HL-60 (cell line): ENCODE measurements around the gene DBR1.

ENCODE experiments used
- DNase-seq, 2 experiments: peaks; one replicate each; pipeline ENCODE4 v3.0.0-alpha.2; 2010 to 2020; ENCODE audit warnings: low read depth in 1 of 2, low spot score in 1 of 2
- H3K27ac ChIP-seq: fragments of 250-450 bp; sonication (Bioruptor Pico); replicated peaks from 2 replicates; pipeline ENCODE4 v1.5.1; 2020; ENCODE audit warnings: mild to moderate bottlenecking, moderate library complexity
- H3K27me3 ChIP-seq: fragments of 250-450 bp; sonication (Bioruptor Pico); 2 replicates; pipeline ENCODE4 v1.5.1; 2021; ENCODE audit warnings: mild to moderate bottlenecking, moderate library complexity; ENCODE audit not compliant: insufficient read depth, poor library complexity, severe bottlenecking
- H3K4me3 ChIP-seq: replicated peaks from 2 replicates; pipeline ENCODE4 v1.5.1; 2011; ENCODE audit warnings: mild to moderate bottlenecking, control low read depth, low read length; ENCODE audit not compliant: insufficient read depth
- CTCF ChIP-seq: IDR thresholded peaks from one replicate; pipeline ENCODE4 v1.5.1; 2011; ENCODE audit warnings: low read length, control low read depth, inconsistent platforms; ENCODE audit not compliant: insufficient read depth
- GABPA ChIP-seq: IDR thresholded peaks from 2 replicates; pipeline ENCODE4 v1.6.1; 2012; ENCODE audit warnings: low read depth
- POLR2AphosphoS5 ChIP-seq: IDR thresholded peaks from 2 replicates; pipeline ENCODE4 v1.6.1; 2012; ENCODE audit warnings: low read depth
- REST ChIP-seq: IDR thresholded peaks from 2 replicates; pipeline ENCODE4 v1.6.1; 2012; ENCODE audit warnings: low read depth; ENCODE audit not compliant: insufficient replicate concordance
- SPI1 ChIP-seq: IDR thresholded peaks from 2 replicates; pipeline ENCODE4 v1.6.1; 2012; ENCODE audit warnings: low read depth, mild to moderate bottlenecking, borderline replicate concordance

DBR1 gene

GRCh38 chr3:138203938-138204337 lies 29.2 kb upstream of the DBR1 start:
- no peak for DNase-seq
- TF ChIP-seq REST (no peak), CTCF (no peak), SPI1 (no peak), POLR2AphosphoS5 (no peak), GABPA (no peak)
- H3K27me3 ChIP-seq: no peaks in the 10 kb centered on the region
- no peak overlapping the region for H3K27ac ChIP-seq
- no peak overlapping the region for H3K4me3 ChIP-seq

GRCh38 chr3:138202945-138203701 lies 28.4 kb upstream of the DBR1 start:
- TF ChIP-seq SPI1 (no peak), POLR2AphosphoS5 (no peak), CTCF (no peak), GABPA (no peak), REST (no peak)
- H3K4me3 ChIP-seq: no peak overlapping the region
- H3K27me3 ChIP-seq: no peaks in the 10 kb centered on the region
- H3K27ac ChIP-seq: no peak overlapping the region
- no peak for DNase-seq

- no peak overlapping the region for H3K4me3 ChIP-seq
- no peak for DNase-seq
- no peak for TF ChIP-seq GABPA
- no peak for TF ChIP-seq POLR2AphosphoS5
- no peak for TF ChIP-seq CTCF
- TF ChIP-seq SPI1: no peak
- TF ChIP-seq REST: no peak
- H3K27ac ChIP-seq: no peak overlapping the region; the same call in 1 of the 2 replicates
- no peaks in the 10 kb centered on the region for H3K27me3 ChIP-seq
These were observed 25.7 kb upstream of the DBR1 start for GRCh38 chr3:138200424-138200823.
